ENCODE results near the gene CFAP46. TPM values are rescaled to one million over a fixed set of nuclear protein-coding genes. Genes with fewer than 3 reads are reported as not detected.

Gene CFAP46
- total and polyA plus RNA-seq, 10 donors = 0.03 to 1.1 (median 0.12) TPM; not detected in 2

- Histone ChIP-seq H3K27me3 (replicated peaks in 1 of 7) (peaks cover 0 to 57% (median 16%) of the 10 kb centered on the region in 7 donors), H3K4me1 (peaks cover 0 to 11% (median 5%) of the 10 kb centered on the region in 6 donors), H3K4me3 (no peak overlapping the region), H3K9me3 (peaks cover 0 to 22% (median 11%) of the 10 kb centered on the region in 8 donors), H3K36me3 (no peaks in the 10 kb centered on the region), H3K27ac (no peak overlapping the region)
- WGBS, 5 donors = 90 to 94% (median 92%) methylated on average over 37 to 45 of the region's 45 CpGs
- intact Hi-C loops (cut with DNase I; ENCODE audit: low total_unique reads) = no loop called here
- DNase-seq = peak; percentile 54
- TF ChIP-seq, protein P1, sequence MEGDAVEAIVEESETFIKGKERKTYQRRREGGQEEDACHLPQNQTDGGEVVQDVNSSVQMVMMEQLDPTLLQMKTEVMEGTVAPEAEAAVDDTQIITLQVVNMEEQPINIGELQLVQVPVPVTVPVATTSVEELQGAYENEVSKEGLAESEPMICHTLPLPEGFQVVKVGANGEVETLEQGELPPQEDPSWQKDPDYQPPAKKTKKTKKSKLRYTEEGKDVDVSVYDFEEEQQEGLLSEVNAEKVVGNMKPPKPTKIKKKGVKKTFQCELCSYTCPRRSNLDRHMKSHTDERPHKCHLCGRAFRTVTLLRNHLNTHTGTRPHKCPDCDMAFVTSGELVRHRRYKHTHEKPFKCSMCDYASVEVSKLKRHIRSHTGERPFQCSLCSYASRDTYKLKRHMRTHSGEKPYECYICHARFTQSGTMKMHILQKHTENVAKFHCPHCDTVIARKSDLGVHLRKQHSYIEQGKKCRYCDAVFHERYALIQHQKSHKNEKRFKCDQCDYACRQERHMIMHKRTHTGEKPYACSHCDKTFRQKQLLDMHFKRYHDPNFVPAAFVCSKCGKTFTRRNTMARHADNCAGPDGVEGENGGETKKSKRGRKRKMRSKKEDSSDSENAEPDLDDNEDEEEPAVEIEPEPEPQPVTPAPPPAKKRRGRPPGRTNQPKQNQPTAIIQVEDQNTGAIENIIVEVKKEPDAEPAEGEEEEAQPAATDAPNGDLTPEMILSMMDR (IDR thresholded peaks at IDR 0.05 in 8 of 11, conservative IDR thresholded peaks at IDR 0.05 in 3 of 11) = no peak
- TF ChIP-seq POLR2A (IDR thresholded peaks at IDR 0.05) = no peak
- no peak for TF ChIP-seq POLR2AphosphoS5 (IDR thresholded peaks at IDR 0.05)
Observed at GRCh38 chr10:132858121-132859081, 84.0 kb downstream of the CFAP46 start.

DNA sequence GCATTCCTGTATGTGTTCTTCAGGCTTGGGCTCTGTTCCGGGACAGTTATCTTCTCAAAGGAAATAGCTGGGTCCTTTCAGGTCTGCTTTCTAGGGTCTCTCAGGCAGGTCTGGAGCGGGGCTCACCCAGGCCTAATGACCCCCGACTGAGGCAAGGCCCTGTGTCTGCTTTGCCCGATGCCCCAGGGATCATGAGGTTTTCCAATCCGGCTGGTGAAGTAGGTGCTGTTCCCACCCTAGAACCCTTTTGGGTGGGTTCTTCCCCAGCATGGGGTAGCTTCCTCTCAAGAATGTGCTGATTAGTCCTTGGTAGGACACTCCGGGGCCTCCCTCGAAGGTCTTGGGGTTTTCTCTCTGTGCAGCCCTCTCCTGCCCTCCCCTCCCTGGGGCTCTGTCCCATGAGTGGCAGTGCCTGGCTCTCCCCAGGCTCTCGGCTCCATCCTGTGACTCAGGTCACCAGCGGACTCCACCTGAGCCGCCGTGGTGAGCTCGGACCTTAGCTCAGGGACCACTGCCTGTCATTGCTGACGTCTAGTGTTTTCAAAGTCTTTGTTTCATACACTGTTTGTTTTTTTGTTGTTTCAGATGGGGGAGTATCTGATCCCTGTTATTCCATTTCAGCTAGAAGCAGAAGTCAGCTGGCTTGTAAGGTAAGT is 85.4 kb downstream of the CFAP46 start:
- 85 to 95% (median 92%) methylated on average over 12 to 13 of the region's 13 CpGs for WGBS, 5 donors
- intact Hi-C loops (cut with DNase I; ENCODE audit: low total_unique reads) = no loop called here
- H3K4me3 ChIP-seq = no peak overlapping the region
- H3K27me3 ChIP-seq (replicated peaks in 1 of 7) = peaks cover 0 to 43% (median 6%) of the 10 kb centered on the region in 7 donors
- no peaks in the 10 kb centered on the region for H3K36me3 ChIP-seq
- no peak overlapping the region for H3K27ac ChIP-seq
- TF ChIP-seq POLR2AphosphoS5 (IDR thresholded peaks at IDR 0.05) (no peak), POLR2A (IDR thresholded peaks at IDR 0.05) (no peak)
- TF ChIP-seq, protein P1 (IDR thresholded peaks at IDR 0.05 in 8 of 11, conservative IDR thresholded peaks at IDR 0.05 in 3 of 11) = no peak
- peaks cover 0 to 22% (median 11%) of the 10 kb centered on the region in 8 donors for H3K9me3 ChIP-seq
- peak; percentile 28 for DNase-seq
- no peaks in the 10 kb centered on the region for H3K4me1 ChIP-seq

DNA sequence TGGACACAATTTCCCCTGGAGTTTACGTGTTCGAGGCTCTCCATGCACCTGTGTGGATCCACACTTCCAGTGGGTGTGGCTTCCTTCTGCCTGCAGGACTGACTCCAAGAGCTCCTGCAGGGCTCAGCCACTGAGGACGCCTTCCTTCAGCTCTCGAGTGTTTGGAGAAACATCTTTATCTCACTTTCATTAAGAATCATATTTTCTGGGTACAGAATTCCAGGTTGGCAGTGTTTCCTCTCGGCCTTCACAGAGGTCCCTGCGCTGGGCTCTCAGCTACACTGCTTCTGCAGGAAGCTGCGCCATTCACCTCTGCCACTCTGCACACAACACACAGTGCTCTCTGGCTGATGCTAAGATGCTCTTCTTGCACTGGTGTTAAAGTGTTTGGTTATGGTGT is 86.5 kb downstream of the CFAP46 start:
- TF ChIP-seq POLR2A (IDR thresholded peaks at IDR 0.05) (no peak), POLR2AphosphoS5 (IDR thresholded peaks at IDR 0.05) (no peak)
- TF ChIP-seq, protein P1 (IDR thresholded peaks at IDR 0.05 in 8 of 11, conservative IDR thresholded peaks at IDR 0.05 in 3 of 11) = no peak
- Histone ChIP-seq H3K27me3 (replicated peaks in 1 of 7) (peaks cover 0 to 32% (median 0%) of the 10 kb centered on the region in 7 donors), H3K4me3 (no peak overlapping the region), H3K27ac (no peak overlapping the region), H3K9me3 (peaks cover 0 to 22% (median 11%) of the 10 kb centered on the region in 8 donors), H3K36me3 (no peaks in the 10 kb centered on the region), H3K4me1 (no peaks in the 10 kb centered on the region)
- peak; percentile 19 for DNase-seq
- 85 to 89% (median 87%) methylated on average over 7 of the region's 7 CpGs for WGBS, 5 donors
- intact Hi-C loops (cut with DNase I; ENCODE audit: low total_unique reads) = no loop called here

Data from spleen (tissue), 11 donors.